Liver (tissue), 9 donors: ENCODE results near the gene TOM1L2. TPM values are rescaled to one million over a fixed set of nuclear protein-coding genes. Genes with fewer than 3 reads are reported as not detected.

Experiments used
- DNase-seq: peaks from one replicate; pipeline ENCODE4 v3.0.0-alpha.2; 2017; ENCODE audit warnings: low spot score
- H3K27ac ChIP-seq, 2 donors: one replicate each; pipeline ENCODE4 v1.7.0; 2013; ENCODE audit warnings: inconsistent platforms in 2 of 2, low read length in 2 of 2, control low read depth in 1 of 2, low read depth in 1 of 2, mild to moderate bottlenecking in 1 of 2
- H3K27me3 ChIP-seq, 4 donors: one replicate each; pipeline versions ENCODE4 v1.6.1 to v1.7.0; 2013; ENCODE audit warnings: low read length in 3 of 4, inconsistent platforms in 1 of 4, mild to moderate bottlenecking in 1 of 4, moderate library complexity in 1 of 4; ENCODE audit not compliant: control insufficient read depth in 4 of 4, insufficient read depth in 4 of 4
- H3K36me3 ChIP-seq, 4 donors: one replicate each; pipeline versions ENCODE4 v1.6.1 to v1.7.0; 2013; ENCODE audit warnings: low read length in 3 of 4, mild to moderate bottlenecking in 3 of 4, low read depth in 1 of 4, moderate library complexity in 1 of 4; ENCODE audit not compliant: control insufficient read depth in 4 of 4, insufficient read depth in 3 of 4
- H3K4me1 ChIP-seq, 4 donors: one replicate each; pipeline versions ENCODE4 v1.6.1 to v1.7.0; 2013; ENCODE audit warnings: low read length in 3 of 4, mild to moderate bottlenecking in 3 of 4, moderate library complexity in 1 of 4; ENCODE audit not compliant: control insufficient read depth in 4 of 4, insufficient read depth in 4 of 4
- H3K4me3 ChIP-seq, 3 donors: one replicate each; pipeline versions ENCODE4 v1.6.1 to v1.7.0; 2013; ENCODE audit warnings: low read length in 3 of 3, control low read depth in 1 of 3, low read depth in 1 of 3, mild to moderate bottlenecking in 1 of 3
- H3K9ac ChIP-seq, 2 donors: one replicate each; pipeline ENCODE4 v1.7.0; 2013; ENCODE audit warnings: low read length in 2 of 2, mild to moderate bottlenecking in 2 of 2, moderate library complexity in 2 of 2, control low read depth in 1 of 2, low read depth in 1 of 2
- H3K9me3 ChIP-seq, 4 donors: one replicate each; pipeline versions ENCODE4 v1.6.1 to v1.7.0; 2013; ENCODE audit warnings: low read length in 3 of 4; ENCODE audit not compliant: control insufficient read depth in 4 of 4
- EGR1 ChIP-seq, 2 donors: IDR thresholded peaks; 2 replicates each; pipeline ENCODE4 v1.6.1; 2016 to 2018; ENCODE audit warnings: antibody characterized with exemption in 2 of 2, low read depth in 2 of 2
- FOXA1 ChIP-seq: IDR thresholded peaks from 2 replicates; pipeline ENCODE4 v1.6.1; 2016; ENCODE audit warnings: antibody characterized with exemption
- FOXA2 ChIP-seq: IDR thresholded peaks from 2 replicates; pipeline ENCODE4 v1.6.1; 2016; ENCODE audit warnings: antibody characterized with exemption
- GABPA ChIP-seq, 2 donors: IDR thresholded peaks in 1 of 2; conservative IDR thresholded peaks in 1 of 2; 2 replicates each; pipeline ENCODE4 v1.6.1; 2016; ENCODE audit warnings: antibody characterized with exemption in 2 of 2, mild to moderate bottlenecking in 1 of 2, moderate library complexity in 1 of 2
- HNF4A ChIP-seq, 2 donors: conservative IDR thresholded peaks; 2 replicates each; pipeline ENCODE4 v1.6.1; 2016; ENCODE audit warnings: antibody characterized with exemption in 2 of 2, mild to moderate bottlenecking in 2 of 2
- HNF4G ChIP-seq: IDR thresholded peaks from 2 replicates; pipeline ENCODE4 v1.6.1; 2016; ENCODE audit warnings: antibody characterized with exemption
- JUND ChIP-seq, 2 donors: IDR thresholded peaks; 2 replicates each; pipeline ENCODE4 v1.6.1; 2016; ENCODE audit warnings: antibody characterized with exemption in 2 of 2
- NR2F2 ChIP-seq: IDR thresholded peaks from 2 replicates; pipeline ENCODE4 v1.6.1; 2016; ENCODE audit warnings: antibody characterized with exemption
- RAD21 ChIP-seq, 2 donors: IDR thresholded peaks; 2 replicates each; pipeline ENCODE4 v1.6.1; 2016; ENCODE audit warnings: antibody characterized with exemption in 2 of 2, mild to moderate bottlenecking in 2 of 2
- RXRA ChIP-seq, 2 donors: IDR thresholded peaks; 2 replicates each; pipeline ENCODE4 v1.6.1; 2017 to 2018; ENCODE audit warnings: antibody characterized with exemption in 2 of 2, mild to moderate bottlenecking in 1 of 2
- SP1 ChIP-seq: IDR thresholded peaks from 2 replicates; pipeline ENCODE4 v1.6.1; 2018; ENCODE audit warnings: antibody characterized with exemption, mild to moderate bottlenecking
- TAF1 ChIP-seq: conservative IDR thresholded peaks from 2 replicates; pipeline ENCODE4 v1.6.1; 2016; ENCODE audit warnings: antibody characterized with exemption, mild to moderate bottlenecking
- YY1 ChIP-seq: IDR thresholded peaks from 2 replicates; pipeline ENCODE4 v1.6.1; 2016; ENCODE audit warnings: antibody characterized with exemption, mild to moderate bottlenecking
- WGBS: extraction: QIAGEN DNeasy Blood & Tissue Kit; methylation state at CpG from one replicate; pipeline ENCODE4 v1.1.7; 2013; 5-methylcytosine and 5-hydroxymethylcytosine counted together
- polyA plus RNA-seq, 2 donors: library from polyadenylated mRNA; stranded (reverse) in 1 of 2; unstranded in 1 of 2; fragments of 200-250 nt in 1 of 2; fragments of >200 nt in 1 of 2; fragmentation: Nextera tagmentation in 1 of 2; extraction: Ambion mirVana in 1 of 2; gene quantifications; one replicate each; pipeline versions ENCODE4 v1.2.1 to v1.2.3, GENCODE V29; 2013 to 2015
- total RNA-seq, 2 donors: library from RNA; depleted of rRNA; stranded (reverse); fragments of >200 nt; gene quantifications; one replicate each; pipeline ENCODE4 v1.2.3, GENCODE V29; 2014
- TF ChIP-seq, protein P1 (sequence below): IDR thresholded peaks from 2 replicates; pipeline ENCODE4 v1.6.1; 2016; ENCODE audit warnings: antibody characterized with exemption
- TF ChIP-seq, protein P2 (sequence below): IDR thresholded peaks from 2 replicates; pipeline ENCODE4 v1.6.1; 2016; ENCODE audit warnings: antibody characterized with exemption
- TF ChIP-seq, protein P3 (sequence below): fragments of 150-350 bp; IDR thresholded peaks from 2 replicates; pipeline ENCODE4 v1.5.1; 2017; ENCODE audit warnings: improper control_type of control experiment, low read depth, low read length; ENCODE audit not compliant: missing input control
- TF ChIP-seq, protein P4 (sequence below): IDR thresholded peaks from 2 replicates; pipeline ENCODE4 v1.6.1; 2016; ENCODE audit warnings: antibody characterized with exemption, mild to moderate bottlenecking
- TF ChIP-seq, protein P5 (sequence below): IDR thresholded peaks from 2 replicates; pipeline ENCODE4 v1.6.1; 2016; ENCODE audit warnings: antibody characterized with exemption
- donor health status: healthy.
- donor health status: healthy.
- donor health status: healthy.
- donor health status: healthy.
- donor health status: healthy.

Gene TOM1L2
- total and polyA plus RNA-seq, 4 donors: 5.0 to 24.0 (median 9.3) TPM

DNA sequence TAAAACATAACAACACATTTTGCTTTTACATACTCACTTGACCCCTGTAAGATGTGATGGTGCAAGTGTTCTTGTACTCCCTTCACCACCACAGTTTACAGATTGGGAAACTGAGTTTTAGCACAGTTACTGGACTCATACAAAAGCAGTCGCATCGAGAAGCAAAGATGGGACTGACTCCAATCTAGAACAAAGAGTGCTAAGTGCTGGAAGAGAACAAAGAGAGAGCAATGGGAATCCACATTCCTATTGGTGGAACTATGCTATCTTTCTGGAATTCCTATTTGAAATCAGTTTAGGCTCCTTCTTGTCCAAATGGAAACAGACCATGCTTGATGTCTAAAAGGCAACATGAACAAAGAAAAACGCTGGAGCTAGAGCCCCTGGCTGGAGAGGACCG, 9.1 kb downstream of the TOM1L2 start:
- Histone ChIP-seq H3K9me3 (no peaks in the 10 kb centered on the region), H3K36me3 (no peaks in the 10 kb centered on the region), H3K27me3 (no peaks in the 10 kb centered on the region), H3K27ac (no peak overlapping the region), H3K4me1 (peaks cover 2 to 18% (median 12%) of the 10 kb centered on the region in 4 donors), H3K4me3 (no peak overlapping the region), H3K9ac (no peak overlapping the region)
- TF ChIP-seq, protein P1, sequence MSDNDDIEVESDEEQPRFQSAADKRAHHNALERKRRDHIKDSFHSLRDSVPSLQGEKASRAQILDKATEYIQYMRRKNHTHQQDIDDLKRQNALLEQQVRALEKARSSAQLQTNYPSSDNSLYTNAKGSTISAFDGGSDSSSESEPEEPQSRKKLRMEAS: no peak
- no peak for TF ChIP-seq EGR1 (IDR thresholded peaks at IDR 0.05; ENCODE audit: low read depth in 2 of 2)
- no peak for TF ChIP-seq JUND (IDR thresholded peaks at IDR 0.05)
- no peak for TF ChIP-seq SP1
- TF ChIP-seq RXRA (IDR thresholded peaks at IDR 0.05): no peak
- TF ChIP-seq, protein P2, sequence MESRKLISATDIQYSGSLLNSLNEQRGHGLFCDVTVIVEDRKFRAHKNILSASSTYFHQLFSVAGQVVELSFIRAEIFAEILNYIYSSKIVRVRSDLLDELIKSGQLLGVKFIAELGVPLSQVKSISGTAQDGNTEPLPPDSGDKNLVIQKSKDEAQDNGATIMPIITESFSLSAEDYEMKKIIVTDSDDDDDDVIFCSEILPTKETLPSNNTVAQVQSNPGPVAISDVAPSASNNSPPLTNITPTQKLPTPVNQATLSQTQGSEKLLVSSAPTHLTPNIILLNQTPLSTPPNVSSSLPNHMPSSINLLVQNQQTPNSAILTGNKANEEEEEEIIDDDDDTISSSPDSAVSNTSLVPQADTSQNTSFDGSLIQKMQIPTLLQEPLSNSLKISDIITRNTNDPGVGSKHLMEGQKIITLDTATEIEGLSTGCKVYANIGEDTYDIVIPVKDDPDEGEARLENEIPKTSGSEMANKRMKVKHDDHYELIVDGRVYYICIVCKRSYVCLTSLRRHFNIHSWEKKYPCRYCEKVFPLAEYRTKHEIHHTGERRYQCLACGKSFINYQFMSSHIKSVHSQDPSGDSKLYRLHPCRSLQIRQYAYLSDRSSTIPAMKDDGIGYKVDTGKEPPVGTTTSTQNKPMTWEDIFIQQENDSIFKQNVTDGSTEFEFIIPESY: no peak
- TF ChIP-seq FOXA1: no peak
- TF ChIP-seq HNF4G: no peak
- TF ChIP-seq HNF4A (conservative IDR thresholded peaks at IDR 0.05): no peak
- TF ChIP-seq, protein P3, sequence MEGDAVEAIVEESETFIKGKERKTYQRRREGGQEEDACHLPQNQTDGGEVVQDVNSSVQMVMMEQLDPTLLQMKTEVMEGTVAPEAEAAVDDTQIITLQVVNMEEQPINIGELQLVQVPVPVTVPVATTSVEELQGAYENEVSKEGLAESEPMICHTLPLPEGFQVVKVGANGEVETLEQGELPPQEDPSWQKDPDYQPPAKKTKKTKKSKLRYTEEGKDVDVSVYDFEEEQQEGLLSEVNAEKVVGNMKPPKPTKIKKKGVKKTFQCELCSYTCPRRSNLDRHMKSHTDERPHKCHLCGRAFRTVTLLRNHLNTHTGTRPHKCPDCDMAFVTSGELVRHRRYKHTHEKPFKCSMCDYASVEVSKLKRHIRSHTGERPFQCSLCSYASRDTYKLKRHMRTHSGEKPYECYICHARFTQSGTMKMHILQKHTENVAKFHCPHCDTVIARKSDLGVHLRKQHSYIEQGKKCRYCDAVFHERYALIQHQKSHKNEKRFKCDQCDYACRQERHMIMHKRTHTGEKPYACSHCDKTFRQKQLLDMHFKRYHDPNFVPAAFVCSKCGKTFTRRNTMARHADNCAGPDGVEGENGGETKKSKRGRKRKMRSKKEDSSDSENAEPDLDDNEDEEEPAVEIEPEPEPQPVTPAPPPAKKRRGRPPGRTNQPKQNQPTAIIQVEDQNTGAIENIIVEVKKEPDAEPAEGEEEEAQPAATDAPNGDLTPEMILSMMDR: no peak
- TF ChIP-seq NR2F2: no peak
- no peak for TF ChIP-seq GABPA (IDR thresholded peaks at IDR 0.05 in 1 of 2, conservative IDR thresholded peaks at IDR 0.05 in 1 of 2)
- TF ChIP-seq, protein P4, sequence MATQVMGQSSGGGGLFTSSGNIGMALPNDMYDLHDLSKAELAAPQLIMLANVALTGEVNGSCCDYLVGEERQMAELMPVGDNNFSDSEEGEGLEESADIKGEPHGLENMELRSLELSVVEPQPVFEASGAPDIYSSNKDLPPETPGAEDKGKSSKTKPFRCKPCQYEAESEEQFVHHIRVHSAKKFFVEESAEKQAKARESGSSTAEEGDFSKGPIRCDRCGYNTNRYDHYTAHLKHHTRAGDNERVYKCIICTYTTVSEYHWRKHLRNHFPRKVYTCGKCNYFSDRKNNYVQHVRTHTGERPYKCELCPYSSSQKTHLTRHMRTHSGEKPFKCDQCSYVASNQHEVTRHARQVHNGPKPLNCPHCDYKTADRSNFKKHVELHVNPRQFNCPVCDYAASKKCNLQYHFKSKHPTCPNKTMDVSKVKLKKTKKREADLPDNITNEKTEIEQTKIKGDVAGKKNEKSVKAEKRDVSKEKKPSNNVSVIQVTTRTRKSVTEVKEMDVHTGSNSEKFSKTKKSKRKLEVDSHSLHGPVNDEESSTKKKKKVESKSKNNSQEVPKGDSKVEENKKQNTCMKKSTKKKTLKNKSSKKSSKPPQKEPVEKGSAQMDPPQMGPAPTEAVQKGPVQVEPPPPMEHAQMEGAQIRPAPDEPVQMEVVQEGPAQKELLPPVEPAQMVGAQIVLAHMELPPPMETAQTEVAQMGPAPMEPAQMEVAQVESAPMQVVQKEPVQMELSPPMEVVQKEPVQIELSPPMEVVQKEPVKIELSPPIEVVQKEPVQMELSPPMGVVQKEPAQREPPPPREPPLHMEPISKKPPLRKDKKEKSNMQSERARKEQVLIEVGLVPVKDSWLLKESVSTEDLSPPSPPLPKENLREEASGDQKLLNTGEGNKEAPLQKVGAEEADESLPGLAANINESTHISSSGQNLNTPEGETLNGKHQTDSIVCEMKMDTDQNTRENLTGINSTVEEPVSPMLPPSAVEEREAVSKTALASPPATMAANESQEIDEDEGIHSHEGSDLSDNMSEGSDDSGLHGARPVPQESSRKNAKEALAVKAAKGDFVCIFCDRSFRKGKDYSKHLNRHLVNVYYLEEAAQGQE: no peak
- 90% methylated on average over 4 of the region's 4 CpGs for WGBS
- DNase-seq: no peak

DNA sequence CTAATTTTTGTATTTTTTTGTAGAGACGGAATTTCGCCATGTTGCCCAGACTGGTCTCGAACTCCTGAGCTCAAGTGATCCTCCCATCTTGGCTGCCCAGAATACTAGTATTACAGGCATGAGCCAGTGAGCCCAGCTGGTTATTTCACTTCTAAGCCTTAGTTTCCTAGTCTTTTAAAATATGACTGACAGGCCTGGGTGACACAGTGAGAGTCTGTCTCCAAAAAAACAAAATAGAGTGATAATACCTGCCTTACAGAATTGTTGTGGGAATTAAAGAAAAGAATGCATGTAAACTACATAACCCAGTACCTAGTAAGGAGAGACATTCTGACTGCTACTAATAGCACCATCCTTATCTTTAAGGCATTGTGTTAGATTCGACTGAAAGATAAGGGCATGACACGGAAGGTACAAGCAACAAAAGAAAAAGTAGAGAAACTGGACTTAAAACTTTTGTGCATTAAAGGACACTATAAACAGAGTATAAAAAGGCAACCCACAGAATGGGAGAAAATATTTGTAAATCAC, 11.6 kb downstream of the TOM1L2 start:
- no peak for DNase-seq
- H3K9me3 ChIP-seq: no peaks in the 10 kb centered on the region
- 84% methylated on average over 5 of the region's 5 CpGs for WGBS
- H3K4me1 ChIP-seq: peaks cover 2 to 18% (median 12%) of the 10 kb centered on the region in 4 donors
- no peak overlapping the region for H3K4me3 ChIP-seq
- peak overlapping the region in 1 of 2 donors; percentile 43 for H3K27ac ChIP-seq
- no peaks in the 10 kb centered on the region for H3K27me3 ChIP-seq
- no peaks in the 10 kb centered on the region for H3K36me3 ChIP-seq
- H3K9ac ChIP-seq: no peak overlapping the region
- TF ChIP-seq RAD21 (IDR thresholded peaks at IDR 0.05) (no peak), FOXA1 (no peak), TAF1 (no peak), HNF4G (no peak), YY1 (no peak), GABPA (IDR thresholded peaks at IDR 0.05 in 1 of 2, conservative IDR thresholded peaks at IDR 0.05 in 1 of 2) (no peak), FOXA2 (no peak), JUND (IDR thresholded peaks at IDR 0.05) (no peak), RXRA (IDR thresholded peaks at IDR 0.05) (no peak), EGR1 (IDR thresholded peaks at IDR 0.05; ENCODE audit: low read depth in 2 of 2) (no peak), HNF4A (conservative IDR thresholded peaks at IDR 0.05) (no peak), SP1 (no peak), NR2F2 (no peak)
- TF ChIP-seq, protein P1: no peak
- TF ChIP-seq, protein P2: no peak
- TF ChIP-seq, protein P5, sequence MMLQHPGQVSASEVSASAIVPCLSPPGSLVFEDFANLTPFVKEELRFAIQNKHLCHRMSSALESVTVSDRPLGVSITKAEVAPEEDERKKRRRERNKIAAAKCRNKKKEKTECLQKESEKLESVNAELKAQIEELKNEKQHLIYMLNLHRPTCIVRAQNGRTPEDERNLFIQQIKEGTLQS: no peak
- TF ChIP-seq, protein P3: no peak
